GM18517 (cell line): Measurements from ENCODE around the gene USP22.

Experiments used
- ATAC-seq: cut with Tn5 transposase; IDR thresholded peaks from one replicate; pipeline ENCODE4 v1.9.1; 2021; ENCODE audit warnings: mild to moderate bottlenecking, moderate library complexity; ENCODE audit not compliant: unreplicated experiment

Gene USP22

DNA sequence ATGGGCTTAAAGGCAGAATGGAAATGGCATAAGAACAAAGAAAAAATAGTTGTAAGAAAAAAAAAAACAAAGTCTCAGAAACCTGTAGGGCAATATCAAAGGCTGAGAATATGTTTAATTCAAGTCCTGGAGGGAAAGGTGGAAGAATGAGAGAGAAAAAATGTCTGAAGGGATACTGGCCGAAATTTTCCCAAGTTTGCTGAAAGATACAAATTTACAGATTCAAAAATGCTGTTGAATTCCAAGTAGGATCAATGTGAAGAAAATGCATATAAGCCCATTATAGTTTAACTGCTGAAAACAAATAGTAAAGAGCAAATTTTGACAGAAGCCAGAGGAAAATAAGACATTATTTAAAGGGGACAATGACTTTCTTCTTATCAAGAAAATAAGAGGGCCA, 6.6 kb upstream of the USP22 start:
- ATAC-seq: no peak

DNA sequence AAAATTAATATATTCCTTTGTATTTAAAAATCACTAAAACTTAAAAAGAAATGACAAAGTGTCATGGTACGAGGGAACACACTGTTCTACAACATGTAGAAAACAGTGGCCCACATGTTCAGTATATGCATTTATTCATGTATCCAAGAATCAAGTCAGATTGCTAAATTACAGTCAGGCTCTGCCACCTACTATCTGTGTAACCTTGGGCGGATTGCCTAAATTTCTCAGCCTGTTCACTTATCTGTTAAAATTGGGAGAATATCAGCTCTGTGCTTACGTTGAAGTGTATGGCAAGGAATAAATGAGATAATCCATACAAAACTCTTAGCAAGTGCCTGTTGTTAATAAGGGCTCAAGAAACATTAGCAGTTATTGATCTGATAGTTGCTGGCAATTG, 3.4 kb upstream of the USP22 start:
- no peak for ATAC-seq

DNA sequence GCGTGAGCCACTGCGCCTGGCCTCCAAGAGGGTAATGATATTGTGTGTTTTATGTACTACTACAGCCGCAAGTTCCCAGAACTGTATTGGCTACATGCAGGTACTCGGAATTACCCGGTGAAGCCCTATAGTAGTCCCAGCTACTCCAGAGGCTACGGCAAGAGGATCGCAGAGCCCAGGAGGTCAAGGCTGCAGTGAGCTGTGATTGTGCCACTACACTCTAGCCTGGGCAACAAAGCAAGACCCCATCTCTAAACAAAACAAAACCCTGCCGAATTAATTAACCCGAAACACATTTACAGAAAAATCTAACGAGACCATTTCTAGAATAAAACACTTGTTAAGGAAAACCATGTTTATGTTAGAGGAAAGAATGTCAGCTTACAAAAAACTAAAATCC, 2.2 kb upstream of the USP22 start:
- no peak for ATAC-seq

DNA sequence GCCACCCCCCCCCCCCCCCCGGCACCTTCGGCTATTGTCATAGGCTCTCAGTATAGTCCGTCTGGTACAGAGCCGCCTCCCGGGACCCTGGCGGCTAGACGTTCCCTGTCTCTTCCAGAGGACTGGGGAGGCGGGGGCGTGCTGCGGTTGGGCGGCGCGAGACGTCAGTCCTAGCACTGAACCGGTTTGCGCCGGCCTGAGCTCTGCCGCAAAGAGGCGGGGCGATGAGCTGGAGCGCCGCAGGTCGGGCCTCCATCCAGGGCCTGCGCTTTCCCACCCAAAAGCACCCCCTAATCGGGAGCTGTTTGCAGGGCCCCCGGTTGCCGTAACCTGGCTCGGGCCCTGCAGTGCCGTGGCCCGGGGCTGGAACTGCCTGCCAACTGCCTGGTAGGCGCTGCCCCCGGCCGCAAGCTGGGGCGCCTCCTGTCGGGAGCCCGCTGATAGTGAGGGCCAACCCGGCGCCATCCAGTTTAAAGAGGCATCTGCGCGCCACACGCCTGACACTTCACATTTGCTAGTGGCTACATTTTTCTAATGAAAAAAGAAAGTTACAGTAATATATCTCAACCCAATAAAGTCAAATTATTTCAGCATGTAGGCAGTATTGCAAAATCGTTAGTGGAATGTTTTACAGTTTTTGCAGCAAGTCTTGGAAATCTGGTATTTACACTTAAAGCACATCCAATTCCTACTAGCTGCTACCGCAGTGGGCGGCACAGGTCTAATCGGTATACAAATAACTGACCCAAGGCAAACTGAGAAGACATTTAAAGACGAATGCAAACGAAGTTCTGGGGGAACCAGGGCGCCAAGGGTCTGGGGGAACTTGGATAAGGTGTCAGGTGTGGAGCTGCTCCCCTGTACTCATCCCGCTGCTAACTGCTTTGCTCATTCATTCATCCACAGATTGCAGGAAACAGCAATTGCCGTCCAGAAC, 753 bp upstream of the USP22 start:
- ATAC-seq: peak; percentile 68

DNA sequence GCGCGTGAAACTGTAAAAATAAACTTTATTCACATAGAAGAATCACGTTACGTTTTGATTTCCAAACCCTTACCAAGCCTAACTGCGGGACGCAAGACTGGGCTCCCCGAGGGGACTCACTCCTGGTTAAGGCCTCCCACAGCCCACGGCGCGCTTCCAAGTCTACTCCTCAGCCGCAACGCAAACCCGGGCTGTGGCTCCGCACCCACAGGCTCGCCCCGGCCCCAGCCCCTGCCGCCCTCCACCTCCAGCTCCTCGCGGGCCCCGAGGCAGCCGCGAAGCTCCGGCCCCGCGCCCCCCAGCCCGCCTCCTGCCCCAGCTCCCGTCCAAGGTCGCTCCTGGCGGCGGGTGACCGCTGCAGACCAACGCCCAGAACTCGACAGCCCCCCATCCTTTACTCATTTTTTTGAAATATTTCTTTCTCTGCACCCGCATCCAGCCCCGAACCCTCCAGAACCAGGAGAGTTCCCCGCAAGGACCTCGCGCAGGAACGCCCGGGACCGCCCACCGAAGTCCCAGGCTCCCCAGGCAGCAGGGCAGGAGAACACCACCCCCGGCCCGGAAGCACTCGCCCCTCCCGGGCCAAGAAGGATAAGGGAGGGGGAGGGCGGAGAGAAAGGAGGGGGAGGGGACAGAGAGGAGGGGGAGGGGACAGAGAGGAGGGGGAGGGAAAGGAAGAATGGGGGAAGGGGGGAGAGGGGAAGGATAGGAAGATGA, 912 bp downstream of the USP22 start:
- ATAC-seq: no peak

DNA sequence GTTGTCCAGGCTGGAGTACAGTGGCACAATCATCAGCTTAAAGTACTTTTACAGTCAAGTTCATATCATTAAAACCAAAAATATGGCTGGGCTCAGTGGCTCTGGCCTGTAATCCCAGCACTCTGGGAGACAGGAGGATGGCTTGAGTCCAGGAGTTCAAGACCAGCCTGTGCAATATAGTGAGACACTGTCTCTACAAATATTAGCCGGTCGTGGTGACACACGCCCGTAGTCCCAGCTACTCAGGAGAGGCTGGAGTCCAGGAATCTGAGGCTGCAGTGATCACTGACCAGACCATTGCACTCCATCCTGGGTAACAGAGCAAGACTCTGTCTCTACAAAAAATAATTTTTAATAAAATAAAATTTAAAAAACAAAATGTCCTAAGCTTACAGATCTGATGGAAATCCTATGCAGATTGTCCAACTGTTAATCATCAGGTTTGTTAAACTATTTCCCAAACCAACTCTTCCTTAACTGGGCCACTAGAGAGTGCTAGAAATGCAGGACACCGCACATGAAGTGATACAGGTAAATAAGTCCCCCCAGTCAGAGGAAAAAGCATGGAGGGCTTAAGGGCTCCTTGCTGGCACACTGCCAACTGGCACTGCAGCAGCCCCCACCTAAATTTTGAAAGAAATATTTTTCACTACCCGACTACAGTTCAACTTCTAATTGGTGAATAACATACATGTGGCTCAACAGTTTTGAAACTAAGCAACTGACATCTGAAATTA, 2.8 kb downstream of the USP22 start:
- no peak for ATAC-seq

DNA sequence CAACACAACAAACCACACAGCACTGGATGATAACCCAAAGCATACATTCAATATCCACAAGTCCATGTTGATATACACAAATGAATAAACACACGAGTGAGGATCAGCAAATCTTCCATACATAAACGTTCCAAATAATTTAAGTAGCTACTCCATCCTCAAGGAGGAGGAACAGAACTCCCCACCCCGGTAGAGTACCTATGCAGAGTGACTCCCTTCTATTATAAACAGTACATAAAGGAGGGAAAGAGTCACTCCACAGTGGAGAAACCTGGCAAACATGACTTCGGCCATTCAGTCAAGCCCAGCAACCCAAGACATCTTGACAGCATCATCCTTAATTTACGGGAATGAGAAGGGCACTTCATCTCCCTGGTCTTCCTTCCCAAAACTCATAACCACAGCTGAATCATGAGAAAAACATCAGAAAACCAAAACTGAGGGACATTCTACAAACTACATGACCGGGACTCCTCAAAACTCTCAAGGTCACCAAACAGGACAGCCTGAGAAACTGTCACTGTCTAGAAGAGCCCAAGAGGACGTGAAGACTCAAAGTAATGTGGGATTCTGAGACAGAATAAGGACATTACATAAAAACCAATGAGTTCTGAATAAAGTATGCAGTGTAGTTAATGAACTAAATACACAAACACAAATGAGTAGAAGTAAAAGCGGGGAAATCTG, 5.6 kb downstream of the USP22 start:
- no peak for ATAC-seq

DNA sequence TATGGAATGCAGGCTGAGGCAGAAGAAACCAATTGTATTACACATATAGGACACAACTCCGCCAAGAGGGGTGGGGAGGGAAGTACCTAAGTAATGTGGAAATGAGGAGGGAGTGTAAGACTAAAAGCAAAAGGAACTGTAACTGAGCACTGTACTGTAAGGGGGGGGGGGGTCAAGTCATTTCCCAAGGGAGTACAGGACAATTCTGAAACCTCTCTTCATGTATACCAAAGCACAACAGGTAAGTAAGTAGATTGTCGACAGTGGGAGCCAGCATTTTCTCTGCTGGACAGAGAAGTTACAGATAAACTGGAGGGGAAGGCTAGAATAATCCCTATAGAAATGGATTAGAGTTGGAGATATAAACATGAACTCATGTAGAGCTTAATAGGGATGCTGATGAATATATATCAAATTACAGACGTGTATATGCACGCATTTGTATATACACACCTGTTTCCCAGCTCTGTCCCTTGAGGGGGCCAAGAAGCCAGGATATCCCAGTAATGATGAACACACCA, 6.4 kb downstream of the USP22 start:
- ATAC-seq: no peak

DNA sequence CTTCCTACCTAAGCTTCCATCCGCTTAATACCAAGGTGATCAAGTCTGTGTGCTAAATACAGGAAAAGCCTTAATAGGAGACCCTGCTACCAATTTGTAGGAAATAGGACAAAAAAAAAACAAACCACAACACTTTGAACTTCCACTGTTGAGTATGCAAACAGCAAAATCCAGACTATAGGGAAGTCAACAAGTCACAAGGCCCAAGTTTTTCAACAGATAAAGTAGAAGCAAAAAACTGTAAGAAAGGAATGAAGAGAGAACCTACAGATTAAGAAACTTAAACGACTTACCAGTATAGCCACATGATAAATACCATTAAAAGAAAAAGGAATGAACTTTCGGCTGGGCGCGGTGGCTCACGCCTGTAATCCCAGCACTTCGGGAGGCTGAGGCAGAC, 7.4 kb downstream of the USP22 start:
- ATAC-seq: no peak

DNA sequence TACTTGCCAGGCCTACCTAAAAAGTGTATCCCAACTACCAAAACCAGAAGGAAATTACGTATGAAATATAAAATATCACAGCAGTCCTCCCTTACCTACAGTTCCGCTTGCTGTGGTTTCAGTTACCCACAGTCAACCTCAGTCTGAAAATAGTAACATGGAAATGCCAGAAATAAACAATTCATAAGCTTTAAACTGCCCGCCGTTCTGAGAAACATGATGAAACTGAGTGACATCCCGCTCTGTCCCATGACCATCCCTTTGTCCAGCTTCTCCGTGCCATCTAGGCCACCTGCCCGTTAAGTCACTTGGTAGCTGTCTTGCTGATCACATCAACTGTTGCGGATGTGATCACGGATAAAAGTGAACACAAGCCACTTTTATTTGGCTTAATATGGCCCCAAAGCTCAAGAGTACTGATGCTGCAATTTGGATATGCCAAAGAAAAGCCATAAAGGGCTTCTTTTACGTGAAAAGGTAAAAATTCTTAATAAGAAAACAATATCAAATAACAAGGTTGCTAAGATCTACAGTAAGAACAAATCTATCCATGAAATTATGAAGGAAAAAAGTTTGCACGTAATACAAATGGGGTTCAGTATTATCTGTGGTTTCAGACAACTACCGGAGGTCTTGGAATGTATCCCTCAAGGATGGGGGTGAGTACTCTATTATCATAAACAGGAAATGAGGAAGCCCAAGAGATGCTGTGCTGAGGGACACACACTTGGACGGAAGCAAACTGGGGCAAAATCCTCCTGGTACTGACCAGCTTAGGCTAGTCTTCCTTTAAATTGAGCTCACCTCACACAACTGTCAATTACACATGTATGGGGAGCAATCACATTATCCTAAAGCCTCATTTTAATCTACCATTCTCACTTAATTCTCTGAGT, 8.2 kb downstream of the USP22 start:
- no peak for ATAC-seq

DNA sequence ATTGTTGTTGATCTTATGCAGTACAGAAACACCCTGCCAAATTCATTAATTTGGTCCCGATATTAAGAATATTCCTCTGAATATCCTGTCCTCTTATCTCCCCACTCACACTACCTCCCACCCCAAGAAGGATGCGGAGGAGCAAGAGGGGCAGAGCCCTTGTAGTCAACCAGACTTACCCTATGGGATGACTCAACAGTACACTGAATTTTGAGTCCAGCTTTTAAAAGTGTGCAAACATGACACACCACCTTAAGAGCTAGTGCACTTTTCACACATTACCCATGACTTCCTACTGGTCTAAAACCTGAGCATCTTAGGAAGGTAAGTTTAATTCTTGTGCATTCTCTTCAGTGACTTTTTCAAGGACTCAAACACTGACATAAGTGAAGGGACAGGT, 9.5 kb downstream of the USP22 start:
- ATAC-seq: no peak

DNA sequence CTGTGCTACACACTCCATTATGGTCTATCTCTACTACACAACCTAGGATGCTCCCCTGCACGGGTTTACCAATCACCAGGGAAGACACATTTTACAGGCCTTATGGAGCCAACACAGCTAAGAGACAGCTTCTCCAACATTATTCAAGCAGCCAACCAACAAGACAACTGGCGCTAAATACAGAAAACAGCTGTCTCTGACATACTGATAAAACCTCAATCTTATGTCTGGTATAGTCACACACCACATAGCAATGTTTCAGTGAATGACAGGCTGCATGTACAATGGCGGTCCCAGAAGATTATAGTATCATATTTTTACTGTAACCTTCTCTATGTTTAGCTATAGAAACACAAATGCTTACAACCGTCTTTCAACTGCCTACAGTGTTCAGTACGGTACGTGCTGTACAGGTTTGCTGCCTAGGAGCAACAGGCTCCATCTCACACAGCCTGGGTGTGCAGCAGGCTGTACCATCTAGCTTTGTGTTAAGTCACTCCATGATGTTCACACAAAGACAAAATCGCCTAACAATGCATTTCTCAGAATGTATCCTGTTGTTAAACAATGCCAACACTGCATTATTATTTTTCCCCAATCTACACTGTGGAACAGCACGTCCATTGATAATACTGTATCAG, 10.9 kb downstream of the USP22 start:
- ATAC-seq: no peak

DNA sequence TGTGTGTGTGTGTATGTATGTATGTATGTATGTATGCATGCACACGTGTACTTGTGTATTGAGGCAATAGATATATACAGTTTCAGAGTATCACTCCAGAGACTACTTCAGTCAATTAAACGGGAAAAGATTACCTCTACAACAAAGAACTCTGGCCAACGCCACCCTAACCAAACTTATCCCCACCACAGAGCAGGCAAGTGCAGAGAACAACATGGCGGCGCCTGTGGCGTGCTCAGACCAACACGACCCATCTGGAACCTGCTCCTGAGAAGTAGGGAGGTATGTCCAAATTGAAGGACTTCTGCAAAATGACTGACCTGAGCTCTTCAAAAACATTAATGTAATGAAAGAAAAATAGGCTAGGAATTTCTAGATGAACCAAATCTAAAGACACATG, 12.4 kb downstream of the USP22 start:
- no peak for ATAC-seq

DNA sequence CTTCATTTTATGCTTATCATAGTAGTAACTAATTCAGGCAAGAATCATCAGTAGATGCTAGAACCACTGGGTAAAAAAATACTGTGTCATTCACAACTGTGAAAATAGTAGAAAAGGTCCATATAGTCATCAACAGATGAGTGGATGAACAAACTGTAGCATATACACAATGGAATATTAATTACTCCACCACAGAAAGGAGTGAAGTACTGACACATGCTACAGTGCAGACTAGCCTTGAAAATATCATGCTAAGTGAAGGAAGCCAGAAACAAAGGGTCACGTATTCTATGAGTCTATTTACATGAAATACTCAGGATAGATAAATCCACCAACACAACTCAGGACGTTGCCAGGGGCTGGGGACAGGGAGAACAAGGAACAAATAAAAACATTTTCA, 13.3 kb downstream of the USP22 start:
- ATAC-seq: no peak

DNA sequence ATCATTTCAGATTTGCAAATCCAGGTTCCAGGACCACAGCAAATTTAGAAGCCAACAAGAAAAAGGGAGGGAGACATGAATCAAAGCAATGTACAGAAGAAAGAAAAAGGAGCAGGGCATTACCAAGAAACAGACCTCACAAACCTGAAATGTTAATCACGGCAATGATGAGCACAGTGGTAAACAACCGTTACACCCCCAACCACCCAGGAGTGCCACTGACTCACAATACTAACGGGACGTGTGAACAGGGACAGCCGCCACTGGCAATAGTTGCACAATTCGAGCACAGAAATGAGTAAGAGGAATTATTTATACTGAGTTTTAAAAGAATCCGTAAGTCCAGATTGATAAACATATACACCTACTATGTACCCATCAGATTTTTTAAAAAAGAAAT, 13.8 kb downstream of the USP22 start:
- no peak for ATAC-seq

DNA sequence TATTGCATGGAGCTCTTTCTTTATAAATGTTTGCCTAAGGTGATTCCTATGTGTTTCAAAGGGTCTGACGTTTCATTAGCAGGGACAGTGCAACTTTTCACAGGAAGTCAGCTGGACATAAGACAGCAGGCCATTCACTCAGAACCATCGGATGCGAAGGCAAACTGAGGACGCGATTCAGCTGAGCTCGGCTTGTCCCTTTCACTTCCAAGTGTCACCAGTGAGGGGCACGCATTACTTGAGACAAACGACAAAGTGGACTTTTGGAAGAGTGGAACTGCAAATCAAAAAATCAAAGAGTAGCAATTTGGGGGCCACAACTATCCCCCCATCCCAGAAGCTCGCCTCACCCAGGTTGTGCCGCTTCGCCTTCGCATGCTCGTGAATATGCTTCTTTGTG, 14.6 kb downstream of the USP22 start:
- no peak for ATAC-seq

DNA sequence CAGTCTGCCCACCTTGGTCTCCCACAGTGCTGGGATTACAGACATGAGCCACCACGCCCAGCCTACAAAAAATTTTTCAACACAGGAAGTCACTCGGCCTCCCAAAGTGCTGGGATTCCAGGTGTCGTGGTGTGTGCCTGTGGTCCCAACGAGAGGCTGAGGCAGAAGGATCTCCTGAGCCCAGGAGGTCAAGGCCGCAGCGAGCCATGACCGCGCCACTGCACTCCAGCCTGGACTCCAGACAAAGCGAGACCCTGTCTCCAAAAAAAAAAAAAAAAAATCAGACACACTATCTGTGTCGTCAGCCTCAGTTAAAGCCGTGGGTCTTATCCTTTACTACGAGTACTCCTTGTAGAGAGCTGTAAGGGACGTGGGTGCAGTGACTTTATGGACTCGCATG, 15.8 kb downstream of the USP22 start:
- ATAC-seq: no peak

DNA sequence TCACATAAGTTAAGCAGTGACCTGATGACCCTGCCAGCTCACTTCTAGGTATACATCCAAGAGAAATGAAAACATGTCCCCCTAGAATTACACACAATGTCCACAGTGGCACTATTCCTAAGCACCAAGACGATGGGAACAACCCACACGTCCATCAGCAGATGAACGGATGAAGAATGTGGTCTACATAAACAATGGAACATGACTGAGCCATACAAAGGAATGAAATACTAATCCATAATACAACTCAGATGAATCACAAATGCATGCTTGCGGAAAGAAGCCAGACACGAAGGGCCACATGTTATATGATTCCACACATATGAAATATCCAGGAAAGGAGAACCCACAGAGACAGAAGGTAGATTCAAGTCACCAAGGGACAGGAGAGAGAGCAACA, 17.4 kb downstream of the USP22 start:
- ATAC-seq: no peak

DNA sequence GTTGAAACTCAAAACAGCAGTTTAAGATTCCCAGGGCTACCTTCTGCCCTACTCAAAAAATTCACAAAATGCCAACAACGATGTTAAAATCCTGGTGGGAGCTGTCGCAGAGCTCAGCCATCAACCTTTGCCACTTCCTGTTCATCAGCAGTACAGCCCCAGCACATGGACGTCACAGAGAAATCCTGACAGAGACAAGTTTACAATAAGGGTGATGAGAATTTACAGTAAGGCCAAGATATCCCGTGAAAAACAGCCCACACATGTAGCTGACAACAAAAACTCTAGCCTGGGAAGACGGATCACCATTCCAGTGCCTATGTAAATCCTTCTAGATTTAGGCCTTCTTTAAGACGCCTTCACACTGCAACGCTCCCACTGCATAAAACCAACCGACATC, 18.8 kb downstream of the USP22 start:
- no peak for ATAC-seq
